ENCODE measurements around the gene GRID1.

DNA sequence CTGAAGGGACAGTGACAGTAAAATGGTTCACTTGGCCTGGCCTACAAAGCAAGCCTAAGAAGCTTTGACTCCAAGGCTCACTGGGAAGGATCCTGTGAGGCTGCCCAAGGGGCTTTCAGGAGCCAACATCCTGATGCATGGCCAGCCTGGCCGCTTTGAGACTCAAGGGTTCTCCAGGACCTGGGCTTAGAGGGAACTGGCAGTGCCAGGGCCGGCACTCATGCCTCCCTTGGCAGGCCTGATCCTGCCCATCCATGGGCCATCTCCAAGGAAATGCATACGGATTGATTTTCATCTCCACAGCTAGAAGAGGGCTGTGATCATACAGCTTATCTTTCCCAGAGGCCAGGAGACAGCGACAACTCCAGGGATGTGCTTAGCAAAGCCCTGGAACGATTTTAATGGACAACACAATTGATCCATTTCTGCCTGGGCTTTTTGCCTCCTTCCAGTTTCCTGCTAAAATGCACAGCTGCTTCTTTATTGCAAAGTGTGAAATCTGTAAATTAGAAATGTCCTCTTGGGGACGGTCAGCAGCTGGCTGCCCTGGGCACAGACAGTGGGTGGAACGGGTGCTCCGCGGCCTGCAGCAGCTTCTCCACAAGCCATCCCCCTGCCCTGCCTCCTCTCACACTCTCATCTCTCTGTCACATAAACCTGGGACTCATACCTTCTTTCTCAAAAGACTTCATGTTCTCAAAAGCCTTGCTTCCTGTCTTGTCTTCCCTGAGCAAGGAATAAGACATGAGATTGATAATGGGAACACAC lies 288.5 kb downstream of the GRID1 start:
- TF ChIP-seq CTCF (IDR thresholded peaks at IDR 0.05; ENCODE audit: insufficient read depth, low read depth, low read length) (no peak), EZH2 (IDR thresholded peaks at IDR 0.05; ENCODE audit: insufficient read depth, low read length) (no peak)
